Femur (tissue), 1 donor: ENCODE measurements around the gene GPC6.

Source experiments
- DNase-seq: peaks from one replicate; pipeline ENCODE4 v3.0.0-alpha.2; 2017

GPC6 gene

DNA sequence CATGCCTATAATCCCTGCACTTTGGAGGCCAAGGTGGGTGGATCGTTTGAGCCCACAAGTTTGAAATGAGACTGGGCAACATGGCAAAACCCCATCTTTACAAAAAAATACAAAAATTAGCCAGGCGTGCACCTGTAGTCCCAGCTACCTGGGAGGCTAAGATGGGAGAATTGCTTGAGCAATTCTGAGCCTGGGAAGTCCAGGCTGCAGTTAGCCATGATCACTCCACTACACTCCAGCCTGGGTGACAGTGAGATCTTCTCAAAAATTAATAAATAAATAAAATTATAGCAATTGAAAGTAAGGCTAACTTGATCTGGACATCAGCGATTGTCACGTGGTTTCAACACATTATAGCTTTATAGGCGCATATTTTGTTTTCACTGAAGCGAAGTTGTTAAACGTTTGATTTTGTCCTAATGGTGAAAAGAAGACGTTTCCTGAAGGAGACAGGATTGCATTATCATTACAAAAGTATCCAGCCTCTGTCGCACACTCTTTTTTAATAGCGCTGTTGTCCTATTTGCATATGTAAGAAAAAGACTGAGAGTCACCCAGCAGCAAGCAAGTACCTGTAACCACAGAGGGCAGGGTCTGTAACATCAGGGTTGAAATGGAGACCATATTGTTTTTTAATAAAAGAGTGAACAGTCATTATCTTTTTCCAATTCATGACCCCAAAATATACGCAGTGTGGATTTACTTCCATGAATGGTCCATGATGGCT is 917.2 kb downstream of the GPC6 start:
- no peak for DNase-seq

DNA sequence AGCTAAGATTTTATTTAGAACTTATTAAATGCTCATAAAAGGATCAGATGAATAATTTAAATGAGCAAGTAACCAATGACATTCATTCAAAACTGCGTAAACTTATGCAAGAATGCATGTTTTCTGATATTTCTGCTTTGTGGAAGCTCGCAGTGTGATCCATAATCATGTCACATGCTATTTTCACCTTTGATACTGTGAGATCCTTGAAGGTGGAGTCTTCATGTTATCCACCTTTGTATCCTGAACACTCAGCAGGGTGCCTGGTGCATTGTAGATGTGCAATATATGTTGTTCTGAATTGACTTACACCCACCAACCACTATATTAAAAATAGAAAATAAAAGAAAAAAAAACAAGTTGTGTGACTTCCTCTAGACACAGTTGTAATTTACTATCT is 919.4 kb downstream of the GPC6 start:
- no peak for DNase-seq

GRCh38 chr13:94153586-94153985 is 927.0 kb downstream of the GPC6 start:
- DNase-seq: no peak

GRCh38 chr13:94154367-94154766 is 927.8 kb downstream of the GPC6 start:
- DNase-seq: peak; percentile 36

- no peak for DNase-seq
Observed at GRCh38 chr13:94157705-94158218, 931.2 kb downstream of the GPC6 start.

DNA sequence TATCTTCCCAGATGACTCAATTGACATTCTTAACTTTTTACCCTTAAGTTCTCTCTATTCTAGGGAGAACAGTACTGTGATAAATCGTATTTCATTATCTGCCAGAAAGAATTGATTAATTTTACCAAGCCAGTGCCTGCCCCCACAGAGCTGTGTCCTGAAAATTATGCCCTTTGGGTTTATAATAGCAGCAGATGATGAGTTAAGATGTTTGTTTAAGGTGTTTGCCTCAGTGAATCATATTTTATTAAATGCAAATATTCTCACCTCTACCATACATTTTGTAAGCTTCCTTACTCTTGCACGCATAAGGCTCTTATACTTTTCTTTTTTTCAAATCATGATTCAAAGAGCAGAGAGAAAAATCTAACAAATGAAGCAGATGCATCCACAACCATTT is 934.3 kb downstream of the GPC6 start:
- no peak for DNase-seq

DNA sequence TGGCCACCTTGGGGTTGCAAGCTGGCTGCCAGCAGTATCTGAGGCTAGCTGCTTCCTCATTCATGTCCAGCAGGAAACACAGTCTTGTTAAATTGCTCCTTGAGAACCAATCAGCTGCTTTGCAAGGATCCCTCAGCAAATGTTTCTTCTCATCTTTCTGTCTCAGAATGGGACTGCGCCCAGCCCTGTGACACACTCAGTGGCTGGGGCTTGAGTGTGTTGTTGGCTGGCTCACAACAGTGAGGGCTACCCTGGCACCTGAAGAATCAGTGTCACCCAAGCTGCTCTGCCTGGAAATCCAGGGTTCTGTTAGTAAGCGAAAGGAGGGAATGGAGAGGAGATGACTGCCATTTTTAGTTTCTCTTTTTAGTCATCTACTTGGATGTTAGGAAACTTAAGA is 935.7 kb downstream of the GPC6 start:
- DNase-seq: no peak

- no peak for DNase-seq
Observed at GRCh38 chr13:94163535-94163934, 936.9 kb downstream of the GPC6 start.

- DNase-seq: no peak
Observed at GRCh38 chr13:94168783-94169453, 942.3 kb downstream of the GPC6 start.

DNA sequence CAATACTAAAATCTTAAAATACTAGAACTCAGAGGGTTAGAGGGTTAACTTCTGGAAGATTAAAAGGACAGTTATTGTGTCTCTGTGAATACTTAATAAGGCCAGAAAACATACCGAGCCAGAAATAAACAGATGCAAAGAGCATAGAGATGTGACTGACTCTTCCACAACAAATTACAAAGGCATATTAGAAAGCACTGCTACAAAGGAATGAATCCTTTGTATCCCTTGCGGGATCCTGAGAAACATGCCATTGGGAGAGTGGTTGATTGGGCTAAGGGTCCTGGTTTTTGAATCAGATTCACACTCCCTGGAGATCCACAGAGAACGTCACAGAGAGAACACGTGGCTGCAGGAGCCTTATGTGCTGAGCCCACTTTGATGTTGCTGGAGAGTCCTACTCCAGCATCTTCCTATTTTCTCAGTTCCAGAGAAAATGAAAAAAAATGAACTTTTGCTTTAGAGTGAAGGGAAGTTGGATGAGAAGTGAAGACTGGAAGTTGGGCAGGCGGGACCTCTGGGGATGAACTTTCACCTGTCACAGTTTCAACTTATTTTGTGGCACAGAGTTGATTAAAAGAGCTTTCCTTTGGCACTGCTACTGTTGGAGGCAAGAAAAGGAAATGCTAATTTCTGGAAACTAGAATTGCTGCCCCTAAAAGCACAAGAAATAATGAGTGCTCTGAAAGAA is 943.0 kb downstream of the GPC6 start:
- no peak for DNase-seq

DNA sequence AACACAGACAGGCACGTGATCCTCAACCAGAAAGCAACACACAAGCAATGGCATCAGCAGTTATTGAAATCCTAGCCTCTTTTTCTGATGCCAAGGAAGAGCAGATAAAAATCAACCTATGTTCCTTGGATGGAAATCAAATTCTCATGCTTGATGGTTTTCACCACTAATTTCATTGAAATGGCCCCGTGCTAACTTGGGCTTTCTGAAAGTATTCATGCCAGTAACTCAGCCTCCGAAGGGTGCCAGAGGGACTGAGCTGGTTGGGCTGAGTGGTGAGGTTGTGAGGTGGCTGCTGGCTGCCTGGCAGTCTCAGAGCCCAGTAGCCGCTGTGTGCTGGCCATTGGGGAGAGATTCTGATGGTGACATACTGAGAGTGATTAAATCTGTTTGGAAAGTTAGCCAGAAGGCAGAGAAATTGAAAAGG is 943.6 kb downstream of the GPC6 start:
- DNase-seq: no peak

GRCh38 chr13:94172416-94172815 is 945.8 kb downstream of the GPC6 start:
- DNase-seq: no peak

GRCh38 chr13:94173312-94173854 is 946.8 kb downstream of the GPC6 start:
- DNase-seq: no peak

- DNase-seq: no peak
Observed at GRCh38 chr13:94174009-94174408, 947.4 kb downstream of the GPC6 start.

DNA sequence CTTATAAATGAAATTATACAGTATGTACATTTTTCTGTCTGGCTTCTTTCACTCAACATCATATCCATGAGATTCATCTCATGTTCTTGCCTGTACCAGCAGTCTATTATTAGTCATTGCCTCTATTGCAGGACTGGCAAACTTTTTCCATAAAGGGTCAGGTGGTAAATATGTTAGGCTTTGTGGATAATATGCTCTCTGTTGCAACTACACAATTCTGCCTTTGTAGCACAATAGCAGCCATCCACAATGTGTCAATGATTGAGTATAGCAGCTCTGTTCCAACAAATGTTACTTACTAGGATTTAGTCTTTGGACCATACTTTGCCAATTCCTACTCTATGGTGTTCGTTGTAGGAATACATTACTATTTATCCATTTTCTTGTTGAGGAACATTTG is 948.5 kb downstream of the GPC6 start:
- no peak for DNase-seq

DNA sequence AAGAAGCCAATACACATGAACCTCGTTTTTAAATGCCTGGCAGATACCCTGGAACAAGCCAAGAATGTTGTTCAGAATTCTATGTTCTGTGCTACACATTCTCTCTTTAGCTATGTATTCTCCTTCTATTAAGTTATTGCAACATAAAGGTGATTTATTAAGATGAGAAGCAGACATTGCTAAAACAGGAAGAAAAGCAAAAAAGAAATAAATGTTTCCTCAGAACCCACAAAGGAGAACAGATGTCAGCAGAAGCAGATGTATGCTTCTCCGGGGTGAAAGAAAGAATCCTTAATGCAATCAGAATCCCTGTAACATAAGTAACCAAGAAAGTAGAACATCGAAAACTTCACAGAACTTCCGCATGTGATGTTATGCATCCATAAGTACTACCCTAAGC is 950.0 kb downstream of the GPC6 start:
- no peak for DNase-seq

GRCh38 chr13:94177041-94177440 is 950.4 kb downstream of the GPC6 start:
- DNase-seq: no peak

DNA sequence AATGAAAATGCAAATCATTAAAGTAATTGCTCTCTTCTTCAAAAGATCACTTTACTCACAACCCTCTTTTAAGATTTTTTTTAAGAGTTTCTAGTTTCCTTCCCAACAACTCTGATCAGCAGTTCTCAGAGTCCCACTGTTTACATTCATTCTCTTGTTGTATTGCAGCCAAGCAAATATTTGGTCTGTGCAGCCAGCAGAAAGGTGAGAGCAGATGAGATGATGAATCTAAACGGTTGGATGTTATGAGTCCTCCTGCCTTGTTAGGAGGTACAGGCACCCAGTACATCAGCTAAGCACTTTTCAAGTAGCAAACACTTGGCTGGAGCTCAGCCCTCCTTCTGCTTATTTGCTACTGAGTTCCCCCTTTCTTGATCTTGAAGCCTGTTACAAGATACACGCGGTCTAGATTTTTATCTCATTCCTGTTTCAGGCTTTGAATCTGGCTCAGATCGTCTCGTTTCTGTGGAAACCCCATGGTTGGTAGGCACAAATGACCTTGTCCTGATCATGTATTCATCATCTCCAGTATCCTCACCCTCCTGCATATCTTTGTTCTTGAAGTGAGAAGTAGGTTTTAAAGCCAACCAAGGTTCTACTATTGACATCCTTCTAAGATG is 952.1 kb downstream of the GPC6 start:
- no peak for DNase-seq

DNA sequence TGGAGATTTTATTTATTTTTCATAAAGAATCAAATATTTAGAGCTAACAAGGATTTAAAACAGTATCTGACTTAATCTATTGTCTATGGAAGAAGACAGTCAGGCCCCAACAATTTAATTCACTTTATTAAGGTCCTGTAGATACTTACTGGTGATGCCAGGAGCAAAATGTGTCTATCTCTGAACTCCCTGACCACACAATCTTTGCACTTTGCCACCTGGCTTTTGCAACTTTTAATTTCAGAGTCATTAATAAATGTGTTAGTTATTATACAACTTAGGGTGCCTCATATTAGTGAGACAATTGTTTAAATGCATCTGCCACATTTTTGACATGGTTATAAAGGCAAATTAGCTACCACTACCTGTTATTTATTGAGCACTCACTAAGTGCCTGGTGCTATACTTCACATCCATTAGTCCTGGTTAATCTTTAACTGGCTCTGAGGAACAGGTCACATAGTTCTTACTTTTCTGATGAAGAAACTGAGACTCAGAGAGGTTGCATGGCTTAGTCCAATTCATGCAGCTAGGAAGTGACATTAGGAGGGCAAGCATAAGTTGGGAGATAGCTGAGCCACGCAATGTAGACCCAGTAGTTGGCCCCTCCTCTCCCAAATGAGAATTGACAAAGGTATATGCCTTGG is 955.0 kb downstream of the GPC6 start:
- no peak for DNase-seq

DNA sequence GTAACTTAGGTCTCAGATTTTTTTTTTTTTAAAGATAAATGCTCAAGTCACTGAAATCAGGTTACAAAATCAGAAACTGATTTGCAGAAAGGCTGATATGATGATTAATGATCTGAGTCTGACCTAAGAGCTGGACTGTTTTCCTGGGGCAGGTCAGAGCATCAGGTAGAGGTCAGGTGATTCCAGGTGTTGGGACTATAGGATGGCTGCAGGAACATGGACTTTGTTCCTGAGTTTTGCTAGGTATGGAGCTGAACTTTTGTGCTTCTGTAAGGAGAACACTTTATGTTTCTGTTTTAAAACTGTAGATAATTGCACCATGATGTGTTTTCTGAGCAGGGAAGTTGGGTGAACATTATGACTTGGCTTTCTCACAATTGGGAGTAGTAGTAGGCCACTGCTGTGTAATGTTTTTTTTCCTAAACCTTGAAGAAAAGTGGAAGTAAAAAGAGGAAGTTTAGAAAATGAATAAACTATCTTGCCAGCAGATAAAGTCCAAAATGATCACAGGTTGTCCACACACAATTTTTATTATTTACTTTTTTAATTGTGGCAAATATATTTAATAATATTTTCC is 955.7 kb downstream of the GPC6 start:
- no peak for DNase-seq

GRCh38 chr13:94186470-94186869 is 959.9 kb downstream of the GPC6 start:
- DNase-seq: no peak

DNA sequence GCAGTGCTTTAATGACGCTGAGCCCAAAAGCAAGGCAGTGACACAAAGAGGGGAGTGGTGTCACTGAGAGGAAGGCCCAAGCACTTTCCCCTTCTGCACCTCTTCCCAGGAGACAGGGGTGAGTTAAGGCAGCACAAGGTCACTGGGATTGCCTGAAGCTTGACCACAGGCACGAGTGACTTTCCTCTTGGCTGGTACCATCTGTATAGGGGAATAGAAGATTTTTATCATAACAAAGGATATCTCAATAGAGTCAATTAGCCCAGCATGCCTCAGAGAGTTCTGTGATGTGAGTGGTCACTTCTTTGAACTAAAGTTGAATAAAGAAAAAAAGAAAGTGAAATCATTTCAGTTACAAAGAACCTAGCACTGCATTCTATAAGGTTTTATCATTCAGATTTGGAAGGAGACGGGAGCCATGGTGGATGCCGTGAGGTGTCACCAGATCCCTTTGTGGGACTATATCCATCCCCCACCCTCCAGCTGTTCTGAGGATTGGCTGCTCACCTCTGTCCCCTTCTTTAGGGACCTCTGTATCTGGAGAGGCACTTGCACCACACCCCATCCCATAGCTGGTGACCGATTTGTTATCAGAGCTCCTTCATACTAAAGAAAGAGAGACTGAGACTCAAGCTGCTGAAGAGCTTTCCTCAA is 961.7 kb downstream of the GPC6 start:
- DNase-seq: no peak
